Bronchial epithelial cell (primary cell): ENCODE measurements around the gene PUSL1. TPM values are rescaled to one million over a fixed set of nuclear protein-coding genes. Genes with fewer than 3 reads are reported as not detected.

Source experiments
- DNase-seq: peaks from one replicate; pipeline ENCODE4 v3.0.0-alpha.2; 2010; ENCODE audit warnings: low read depth
- FAIRE-seq: peaks from 2 replicates; lab custom pipeline; 2011; peaks lifted over from hg19 to GRCh38; lab: Jason Lieb, UNC
- H3K27me3 ChIP-seq: 2 replicates; pipeline ENCODE4 v1.5.1; 2011; ENCODE audit warnings: low read length; ENCODE audit not compliant: control insufficient read depth, insufficient read depth
- H3K36me3 ChIP-seq: 2 replicates; pipeline ENCODE4 v1.5.1; 2011; ENCODE audit warnings: low read length; ENCODE audit not compliant: control insufficient read depth, insufficient read depth
- H3K4me3 ChIP-seq: 2 replicates; pipeline ENCODE4 v1.5.1; 2011; ENCODE audit warnings: mild to moderate bottlenecking, low read depth, low read length, control low read depth
- CTCF ChIP-seq: IDR thresholded peaks from 2 replicates; pipeline ENCODE4 v1.5.1; 2011; ENCODE audit warnings: mild to moderate bottlenecking, moderate library complexity, low read length, control low read depth, inconsistent platforms; ENCODE audit not compliant: insufficient read depth, severe bottlenecking
- total RNA-seq: library from RNA; depleted of rRNA; stranded (reverse); fragments of >200 nt; gene quantifications from 2 replicates; pipeline ENCODE4 v1.2.1, GENCODE V29; 2014

Gene PUSL1
- total RNA-seq, 1 donor from 2014 or later: 20.8 TPM

DNA sequence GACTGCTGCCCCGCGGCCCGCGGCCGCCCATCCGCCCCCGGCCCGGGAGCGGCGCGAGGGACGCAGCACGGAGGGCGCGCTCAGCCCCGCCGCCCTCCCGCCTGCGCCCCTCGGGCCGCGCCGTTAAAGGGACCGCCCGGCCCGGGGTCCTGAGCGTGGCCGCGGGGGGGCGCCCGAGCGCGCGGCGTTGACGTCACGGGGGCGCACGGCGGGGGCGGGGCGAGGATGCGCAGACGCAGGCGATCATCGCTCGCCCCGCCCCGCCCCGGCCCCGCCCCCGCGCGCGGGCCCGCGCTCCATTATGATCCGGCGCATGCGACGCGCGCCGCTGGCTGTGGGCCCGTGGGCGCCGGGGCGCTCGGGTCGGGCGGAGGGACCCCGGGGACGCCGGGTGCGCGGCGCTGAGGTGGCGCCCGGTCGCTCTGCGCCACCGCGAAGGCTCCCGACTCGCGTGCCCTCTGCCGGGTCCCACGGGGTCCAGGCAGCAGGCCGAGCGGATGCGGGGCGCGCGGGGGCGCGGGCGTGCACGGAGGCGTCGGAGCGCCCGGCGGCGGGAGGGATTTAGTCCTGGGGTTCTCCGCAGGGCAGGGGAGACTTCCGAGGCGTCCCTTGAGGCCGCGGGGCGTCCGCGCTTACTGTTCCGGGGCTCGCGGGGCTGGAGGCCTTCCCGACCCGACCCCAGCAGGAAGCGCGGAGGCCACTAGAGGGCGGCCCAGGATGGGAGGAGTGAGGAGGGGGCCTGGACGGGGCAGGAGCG is 41.0 kb downstream of the PUSL1 start, which contains the start of gene DVL1:
DVL1 (minus strand) TSS at position 163 of the 757 bp plus-strand sequence. CDS start 353 bp downstream, outside the sequence.
- DNase-seq: no peak
- peak within 1 kb of the TSS; percentile 86 for H3K4me3 ChIP-seq
- no peaks in the 10 kb centered on the region for H3K36me3 ChIP-seq
- no peak for FAIRE-seq
- TF ChIP-seq CTCF: peak; percentile 61
- no peaks in the 10 kb centered on the region for H3K27me3 ChIP-seq

DNA sequence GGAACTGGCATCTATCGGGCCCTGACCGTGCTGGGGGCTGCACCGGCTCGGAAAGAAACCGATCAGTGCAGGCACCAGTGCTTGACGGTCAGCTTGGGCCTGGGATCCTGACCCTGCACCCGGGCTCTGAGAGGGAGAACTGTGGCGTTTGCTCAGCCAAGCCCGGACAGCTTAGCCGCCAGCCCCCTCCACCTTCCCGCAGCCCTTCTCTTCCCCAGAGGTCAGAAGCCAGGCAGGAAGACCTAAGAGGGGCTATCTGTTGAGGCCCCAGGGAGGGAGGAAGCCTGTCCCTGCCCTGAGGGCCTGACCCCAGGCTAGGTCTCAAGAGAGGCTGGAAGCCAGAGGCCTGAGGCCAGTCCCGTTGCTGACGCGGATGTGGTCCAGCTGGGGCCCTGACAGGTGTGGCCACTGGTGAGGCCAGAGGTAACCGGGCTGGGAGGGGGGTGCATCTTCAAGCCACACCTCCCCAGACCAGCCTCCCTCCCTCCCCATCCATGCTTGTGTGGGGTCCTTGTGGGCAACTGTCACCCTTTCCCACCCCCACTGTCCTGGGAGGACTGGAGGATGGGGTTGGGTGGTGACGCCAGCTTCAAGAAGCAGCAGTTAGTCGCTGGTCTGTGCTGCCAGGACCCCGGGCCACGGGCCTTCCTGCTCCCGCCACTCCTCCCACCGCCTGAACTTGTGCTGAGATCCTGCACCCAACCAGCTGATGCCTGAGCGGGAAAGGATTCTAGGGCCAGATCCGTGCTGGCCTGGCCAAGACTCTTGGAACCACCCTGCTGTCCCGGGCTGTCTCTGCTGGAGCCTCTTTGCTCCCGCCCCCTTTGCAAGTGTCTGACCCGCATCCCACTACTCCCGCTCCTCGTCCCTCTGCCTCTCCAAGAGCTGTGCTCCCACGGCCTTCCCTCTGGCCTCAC is 43.4 kb downstream of the PUSL1 start:
- H3K36me3 ChIP-seq: no peaks in the 10 kb centered on the region
- H3K4me3 ChIP-seq: no peak overlapping the region
- TF ChIP-seq CTCF: no peak
- no peaks in the 10 kb centered on the region for H3K27me3 ChIP-seq
- DNase-seq (no peak), FAIRE-seq (no peak)

DNA sequence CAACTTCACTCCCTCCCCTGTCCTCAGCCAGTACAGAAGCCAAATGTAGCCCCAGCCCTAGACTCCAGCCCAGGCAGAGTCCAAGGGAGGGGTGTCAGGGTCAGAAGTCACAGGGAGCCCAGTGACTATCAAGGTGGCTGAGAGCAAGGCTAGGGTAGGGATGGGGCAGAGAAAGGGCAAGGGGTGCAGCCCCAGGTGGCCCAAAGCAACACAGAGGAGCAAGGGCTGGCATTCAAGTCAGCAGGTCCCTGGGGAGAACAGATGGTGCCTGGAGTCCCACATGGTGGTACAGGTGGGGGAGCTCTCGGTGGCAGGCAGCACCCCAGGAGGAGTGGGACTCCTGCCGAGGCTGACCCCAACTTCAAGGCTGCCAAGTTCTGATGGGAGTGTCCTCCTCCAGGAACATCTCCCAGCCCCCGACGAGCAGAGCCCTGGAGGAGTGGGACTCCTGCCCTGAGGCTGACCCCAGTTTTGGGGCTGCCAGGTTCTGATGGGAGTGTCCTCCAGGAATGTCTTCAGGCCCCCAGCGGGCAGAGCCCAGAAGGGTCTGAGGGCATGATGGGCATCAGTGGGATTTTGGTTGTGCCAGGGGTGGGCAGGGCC is 44.5 kb downstream of the PUSL1 start:
- no peak overlapping the region for H3K4me3 ChIP-seq
- no peaks in the 10 kb centered on the region for H3K27me3 ChIP-seq
- no peak for TF ChIP-seq CTCF
- FAIRE-seq (no peak), DNase-seq (no peak)
- no peaks in the 10 kb centered on the region for H3K36me3 ChIP-seq

GRCh38 chr1:1353389-1354151 is 45.2 kb downstream of the PUSL1 start:
- no peak for FAIRE-seq
- H3K27me3 ChIP-seq: no peaks in the 10 kb centered on the region
- DNase-seq: no peak
- H3K4me3 ChIP-seq: no peak overlapping the region
- no peaks in the 10 kb centered on the region for H3K36me3 ChIP-seq
- TF ChIP-seq CTCF: no peak

- no peak for FAIRE-seq
- Histone ChIP-seq H3K36me3 (no peaks in the 10 kb centered on the region), H3K27me3 (no peaks in the 10 kb centered on the region), H3K4me3 (no peak overlapping the region)
- DNase-seq: no peak
- no peak for TF ChIP-seq CTCF
Observed at GRCh38 chr1:1354271-1355247, 46.2 kb downstream of the PUSL1 start.
